Lung (tissue), 12 donors: ENCODE measurements around the gene BIVM. TPM values are rescaled to one million over a fixed set of nuclear protein-coding genes. Genes with fewer than 3 reads are reported as not detected.

Experiments used
- ATAC-seq: fragments of 200-7000 bp; cut with Tn5 transposase; one replicate; pipeline ENCODE4 v1.9.1; 2020; ENCODE audit warnings: moderate number of reproducible peaks; ENCODE audit not compliant: insufficient read depth, low FRiP score
- DNase-seq, 3 donors: peaks; one replicate each; pipeline ENCODE4 v3.0.0-alpha.2; 2013 to 2017
- H3K27ac ChIP-seq, 2 donors: one replicate each; pipeline ENCODE4 v1.5.1; 2013; ENCODE audit warnings: mild to moderate bottlenecking in 2 of 2, moderate library complexity in 2 of 2, control low read depth in 1 of 2, inconsistent platforms in 1 of 2, low read depth in 1 of 2, low read length in 1 of 2
- H3K27me3 ChIP-seq, 3 donors: one replicate each; pipeline ENCODE4 v1.5.1; 2013; ENCODE audit warnings: low read length in 2 of 3; ENCODE audit not compliant: control insufficient read depth in 3 of 3, insufficient read depth in 3 of 3
- H3K36me3 ChIP-seq, 4 donors: one replicate each; pipeline ENCODE4 v1.5.1; 2013; ENCODE audit warnings: low read length in 4 of 4, mild to moderate bottlenecking in 1 of 4, moderate library complexity in 1 of 4; ENCODE audit not compliant: control insufficient read depth in 4 of 4, insufficient read depth in 4 of 4
- H3K4me1 ChIP-seq, 5 donors: one replicate each; pipeline ENCODE4 v1.5.1; 2013; ENCODE audit warnings: low read length in 5 of 5, mild to moderate bottlenecking in 2 of 5, moderate library complexity in 1 of 5; ENCODE audit not compliant: control insufficient read depth in 5 of 5, insufficient read depth in 5 of 5
- H3K4me3 ChIP-seq: one replicate; pipeline ENCODE4 v1.5.1; 2013; ENCODE audit warnings: mild to moderate bottlenecking, control low read depth, moderate library complexity
- H3K9ac ChIP-seq, 2 donors: one replicate each; pipeline ENCODE4 v1.5.1; 2013; ENCODE audit warnings: low read length in 2 of 2, control low read depth in 1 of 2; ENCODE audit not compliant: insufficient read depth in 1 of 2
- H3K9me3 ChIP-seq, 4 donors: one replicate each; pipeline ENCODE4 v1.5.1; 2013; ENCODE audit warnings: low read length in 3 of 4, mild to moderate bottlenecking in 1 of 4, moderate library complexity in 1 of 4; ENCODE audit not compliant: control insufficient read depth in 4 of 4, insufficient read depth in 3 of 4
- CTCF ChIP-seq: IDR thresholded peaks from 2 replicates; pipeline ENCODE4 v1.5.1; 2012; ENCODE audit warnings: mild to moderate bottlenecking; ENCODE audit errors: control extremely low read depth, extremely low read depth
- WGBS, 2 donors: extraction: QIAGEN DNeasy Blood & Tissue Kit; methylation state at CpG; one replicate each; pipeline ENCODE4 v1.1.7; 2013; 5-methylcytosine and 5-hydroxymethylcytosine counted together
- polyA plus RNA-seq, 2 donors: library from polyadenylated mRNA; stranded (reverse); fragments of 200-250 nt; gene quantifications; one replicate each; pipeline ENCODE4 v1.2.1, GENCODE V29; 2013
- total RNA-seq, 2 donors: library from RNA; depleted of rRNA in 1 of 2; stranded (reverse); fragments of >200 nt in 1 of 2; gene quantifications; one replicate each; pipeline ENCODE4 v1.2.1, GENCODE V29; 2014 to 2021
- donor health status: control.
- donor health status: control.
- donor health status: Bipolar disorder and iron deficiency.
- donor health status: healthy.
- donor health status: DM: yes; HTN: yes; CAD: no.

BIVM gene
- total and polyA plus RNA-seq, 4 donors: 5.5 to 38.4 (median 13.1) TPM

DNA sequence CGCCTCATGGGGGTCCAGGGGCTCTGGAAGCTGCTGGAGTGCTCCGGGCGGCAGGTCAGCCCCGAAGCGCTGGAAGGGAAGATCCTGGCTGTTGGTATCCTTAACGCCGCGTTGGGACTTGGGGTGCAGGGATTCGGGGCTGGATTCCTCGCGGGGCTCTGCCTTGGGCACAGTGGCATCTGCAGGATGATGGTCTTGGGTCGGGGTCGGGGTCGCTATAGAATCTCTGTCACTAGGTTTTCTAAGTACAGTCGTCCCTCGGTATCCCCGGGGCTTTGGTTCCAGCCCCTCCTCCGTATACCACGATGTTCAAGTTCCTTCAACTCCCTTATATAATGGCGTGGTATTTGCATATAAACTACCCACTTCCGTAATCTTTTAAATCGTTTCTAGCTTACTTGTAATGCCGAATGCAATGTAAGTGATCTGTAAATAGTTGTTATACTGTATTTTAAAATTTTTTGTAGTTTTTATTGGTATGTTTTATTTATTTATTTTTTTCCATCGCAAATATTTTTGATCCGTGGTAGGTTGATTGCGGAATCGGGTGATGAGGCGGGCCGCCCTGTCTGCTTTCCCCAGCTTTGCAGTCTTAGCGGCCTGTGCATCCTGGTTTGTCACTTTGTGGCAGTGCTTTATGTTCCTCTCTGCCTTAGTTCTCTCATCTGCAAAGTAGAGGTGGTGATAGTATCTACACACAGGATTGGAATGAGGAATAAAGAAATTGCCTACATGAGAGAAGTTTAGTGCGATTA is 47.5 kb downstream of the BIVM start:
- Histone ChIP-seq H3K4me1 (peaks cover 0 to 13% (median 6%) of the 10 kb centered on the region in 5 donors), H3K9ac (peak overlapping the region; percentile 76 to 99), H3K27me3 (no peaks in the 10 kb centered on the region), H3K4me3 (peak overlapping the region; percentile 68), H3K27ac (peak overlapping the region; percentile 92 to 98), H3K9me3 (no peaks in the 10 kb centered on the region), H3K36me3 (peaks cover 0 to 5% (median under 1%) of the 10 kb centered on the region in 4 donors)
- 0% methylated on average over 31 of the region's 31 CpGs for WGBS, 2 donors
- ATAC-seq (peak; percentile 54), DNase-seq (peak; percentile 39 to 72 (median 61))
- TF ChIP-seq CTCF: no peak

DNA sequence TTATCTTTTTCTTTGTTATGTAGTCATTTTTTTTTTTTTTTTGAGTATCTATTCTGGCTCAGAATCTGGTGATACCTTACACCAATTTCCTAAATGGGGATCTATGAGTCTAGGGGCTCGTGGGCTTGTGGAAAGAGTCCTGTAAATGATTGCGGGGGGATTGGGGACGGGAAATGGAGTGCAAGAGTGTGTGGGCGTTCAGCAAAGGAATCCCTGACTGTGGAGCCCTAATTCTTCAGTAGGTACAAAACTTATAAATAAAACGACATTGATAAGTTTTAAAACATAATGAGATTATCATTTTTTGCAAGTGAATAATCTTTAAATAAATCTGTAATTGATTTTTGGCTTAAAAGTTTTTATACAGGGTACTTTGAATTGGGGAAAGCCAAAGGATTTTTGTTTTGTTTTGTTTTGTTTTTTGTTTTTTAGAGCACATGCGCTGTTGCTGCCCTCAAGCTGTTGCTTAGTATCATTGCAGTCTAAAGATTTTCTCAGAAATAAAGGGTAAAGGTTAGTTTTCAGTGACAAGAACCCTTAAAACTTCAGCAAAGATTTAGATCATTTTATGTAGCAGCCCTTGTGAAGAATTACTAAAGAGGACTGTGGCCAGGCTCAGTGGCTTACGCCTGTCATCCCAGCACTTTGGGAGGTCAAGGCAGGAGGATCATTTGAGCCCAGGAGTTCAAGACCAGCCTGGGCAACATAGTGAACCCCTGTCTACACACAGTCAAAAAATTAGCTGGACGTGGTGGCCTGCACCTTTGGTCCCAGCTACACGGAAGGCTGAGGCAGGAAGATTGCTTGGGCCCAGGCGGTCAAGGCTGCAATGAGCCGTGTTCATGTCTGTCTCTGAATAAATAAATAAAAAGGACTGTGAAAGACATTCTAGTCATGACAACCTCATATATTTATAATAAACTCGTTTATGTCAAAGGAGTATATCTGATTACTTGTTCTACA is 48.6 kb downstream of the BIVM start:
- DNase-seq (peak in 2 of 3 donors; percentile 72 to 77), ATAC-seq (no peak)
- Histone ChIP-seq H3K36me3 (peaks cover 0 to 3% (median 2%) of the 10 kb centered on the region in 4 donors), H3K4me1 (peaks cover 0 to 13% (median 6%) of the 10 kb centered on the region in 5 donors), H3K4me3 (no peak overlapping the region), H3K9ac (peak overlapping the region; percentile 76 to 99), H3K27me3 (no peaks in the 10 kb centered on the region), H3K27ac (no peak overlapping the region), H3K9me3 (no peaks in the 10 kb centered on the region)
- 23 to 29% methylated on average over 12 of the region's 12 CpGs for WGBS, 2 donors
- peak; percentile 50 for TF ChIP-seq CTCF

- Histone ChIP-seq H3K4me3 (no peak overlapping the region), H3K9ac (no peak overlapping the region), H3K36me3 (peaks cover 4 to 15% (median 8%) of the 10 kb centered on the region in 4 donors), H3K4me1 (peaks cover 0 to 13% (median 6%) of the 10 kb centered on the region in 5 donors), H3K27me3 (no peaks in the 10 kb centered on the region), H3K9me3 (no peaks in the 10 kb centered on the region), H3K27ac (no peak overlapping the region)
- WGBS, 2 donors: 90 to 95% methylated on average over 6 of the region's 6 CpGs
- no peak for TF ChIP-seq CTCF
- DNase-seq (no peak), ATAC-seq (no peak)
Measured at GRCh38 chr13:102848956-102849355, 50.0 kb downstream of the BIVM start.
